ENCODE data around the gene AMFR.

The AMFR gene

DNA sequence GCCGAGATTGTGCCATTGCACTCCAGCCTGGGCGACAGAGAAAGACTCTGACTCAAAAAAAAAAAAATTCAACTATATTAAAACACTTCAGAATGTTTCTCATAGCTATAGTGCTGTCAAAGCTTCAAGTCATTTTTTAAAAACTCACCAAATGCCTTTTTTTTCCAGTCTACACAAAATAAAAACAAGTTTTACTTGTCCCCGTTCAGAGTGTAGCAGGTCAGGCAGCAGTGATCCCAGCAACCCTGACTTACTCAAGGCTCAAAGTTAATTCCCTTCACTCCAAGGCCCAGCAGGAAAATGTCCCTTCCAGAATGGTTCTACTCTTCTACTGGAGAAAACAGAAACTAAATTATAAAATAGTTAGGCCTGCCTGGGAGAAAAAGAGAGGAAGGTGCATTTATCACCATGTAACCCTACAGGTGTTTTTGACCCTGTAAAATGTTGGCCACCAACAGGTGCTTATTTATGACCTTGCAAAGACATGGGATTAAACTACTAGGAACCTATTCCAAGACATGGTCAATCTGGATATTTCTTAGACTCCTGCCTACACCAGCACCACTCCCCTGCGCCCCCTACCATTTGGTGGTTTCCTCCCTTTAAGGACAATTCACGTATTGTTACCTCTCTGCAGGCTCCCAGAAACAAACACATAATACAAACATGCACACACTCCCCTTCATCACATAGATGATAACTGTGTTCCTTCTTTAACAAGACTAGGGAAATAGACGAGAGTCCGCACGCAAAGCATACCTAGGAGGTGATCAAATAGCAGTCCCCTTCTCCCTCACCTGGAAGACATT lies 5.4 kb downstream of the AMFR start:
- H3K27me3 ChIP-seq (ENCODE audit: insufficient read depth, low read depth, severe bottlenecking): no peaks in the 10 kb centered on the region
- no peak overlapping the region for H3K27ac ChIP-seq
- DNase-seq: no peak
- H3K4me3 ChIP-seq (ENCODE audit: low read depth, low read length): no peak overlapping the region
- no peaks in the 10 kb centered on the region for H3K9me3 ChIP-seq (ENCODE audit: severe bottlenecking)
- TF ChIP-seq, protein P1, sequence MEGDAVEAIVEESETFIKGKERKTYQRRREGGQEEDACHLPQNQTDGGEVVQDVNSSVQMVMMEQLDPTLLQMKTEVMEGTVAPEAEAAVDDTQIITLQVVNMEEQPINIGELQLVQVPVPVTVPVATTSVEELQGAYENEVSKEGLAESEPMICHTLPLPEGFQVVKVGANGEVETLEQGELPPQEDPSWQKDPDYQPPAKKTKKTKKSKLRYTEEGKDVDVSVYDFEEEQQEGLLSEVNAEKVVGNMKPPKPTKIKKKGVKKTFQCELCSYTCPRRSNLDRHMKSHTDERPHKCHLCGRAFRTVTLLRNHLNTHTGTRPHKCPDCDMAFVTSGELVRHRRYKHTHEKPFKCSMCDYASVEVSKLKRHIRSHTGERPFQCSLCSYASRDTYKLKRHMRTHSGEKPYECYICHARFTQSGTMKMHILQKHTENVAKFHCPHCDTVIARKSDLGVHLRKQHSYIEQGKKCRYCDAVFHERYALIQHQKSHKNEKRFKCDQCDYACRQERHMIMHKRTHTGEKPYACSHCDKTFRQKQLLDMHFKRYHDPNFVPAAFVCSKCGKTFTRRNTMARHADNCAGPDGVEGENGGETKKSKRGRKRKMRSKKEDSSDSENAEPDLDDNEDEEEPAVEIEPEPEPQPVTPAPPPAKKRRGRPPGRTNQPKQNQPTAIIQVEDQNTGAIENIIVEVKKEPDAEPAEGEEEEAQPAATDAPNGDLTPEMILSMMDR (IDR thresholded peaks at IDR 0.05; ENCODE audit: low read depth, low read length): no peak
- H3K36me3 ChIP-seq: no peaks in the 10 kb centered on the region

DNA sequence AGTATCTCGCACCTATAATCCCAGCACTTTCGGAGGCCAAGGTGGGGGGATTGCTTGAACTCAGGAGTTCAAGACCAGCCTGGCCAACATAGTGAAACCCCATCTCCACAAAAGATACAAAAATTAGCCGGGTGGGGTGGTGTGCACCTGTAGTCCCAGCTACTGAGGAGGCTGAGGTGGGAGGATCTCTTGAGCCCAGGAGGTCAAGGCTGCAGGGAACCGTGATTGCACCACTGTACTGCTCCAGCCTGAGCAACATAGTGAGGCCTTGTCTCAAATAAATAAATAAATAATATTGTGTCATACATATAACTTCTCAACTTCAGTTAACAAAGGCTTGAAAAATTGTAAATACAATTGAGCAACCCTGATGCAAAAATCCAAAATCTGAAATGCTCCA lies 8.2 kb downstream of the AMFR start:
- Histone ChIP-seq H3K4me3 (ENCODE audit: low read depth, low read length) (no peak overlapping the region), H3K27ac (no peak overlapping the region), H3K9me3 (ENCODE audit: severe bottlenecking) (no peaks in the 10 kb centered on the region), H3K27me3 (ENCODE audit: insufficient read depth, low read depth, severe bottlenecking) (no peaks in the 10 kb centered on the region), H3K36me3 (peaks cover 9% of the 10 kb centered on the region)
- TF ChIP-seq, protein P1 (IDR thresholded peaks at IDR 0.05; ENCODE audit: low read depth, low read length): no peak
- no peak for DNase-seq

DNA sequence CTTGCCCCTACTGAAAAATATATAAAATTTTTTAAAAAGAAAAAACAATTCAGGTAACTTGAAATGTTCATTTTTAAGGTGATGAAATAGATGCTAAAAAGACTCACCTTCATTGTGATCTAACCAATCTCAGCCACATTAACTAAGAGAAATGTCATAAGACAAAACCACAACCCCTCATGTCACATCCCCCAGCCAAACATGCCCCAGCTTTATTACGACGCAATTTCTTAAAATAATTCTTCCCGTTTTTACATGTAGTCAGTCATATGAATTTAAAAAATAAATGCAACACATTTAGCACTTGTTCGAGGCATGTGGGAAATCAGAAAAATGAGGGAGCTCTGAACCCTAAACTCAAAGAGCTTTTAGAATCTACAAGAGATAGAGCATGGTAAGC lies 9.5 kb downstream of the AMFR start:
- Histone ChIP-seq H3K27me3 (ENCODE audit: insufficient read depth, low read depth, severe bottlenecking) (no peaks in the 10 kb centered on the region), H3K36me3 (peaks cover 19% of the 10 kb centered on the region), H3K27ac (no peak overlapping the region), H3K9me3 (ENCODE audit: severe bottlenecking) (no peaks in the 10 kb centered on the region), H3K4me3 (ENCODE audit: low read depth, low read length) (no peak overlapping the region)
- DNase-seq: no peak
- TF ChIP-seq, protein P1 (IDR thresholded peaks at IDR 0.05; ENCODE audit: low read depth, low read length): no peak

DNA sequence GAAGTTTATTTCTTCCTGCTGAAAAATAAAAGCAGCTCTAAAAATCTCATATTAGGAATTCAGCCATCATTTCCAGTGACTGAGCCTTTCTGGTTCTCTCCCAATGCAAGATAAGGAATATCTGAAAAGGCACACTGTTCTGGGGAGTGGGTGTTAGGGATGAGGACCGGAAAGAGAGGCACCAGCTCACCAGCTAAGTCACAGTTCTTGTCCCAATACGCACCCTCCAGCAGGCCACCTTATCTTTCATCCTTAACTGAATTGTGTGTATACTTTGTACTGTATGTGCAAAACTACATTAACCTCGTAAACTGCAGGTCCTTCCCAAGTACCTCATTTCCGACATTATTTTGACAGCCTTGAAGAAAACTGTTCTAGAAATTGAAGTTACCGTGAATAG lies 11.0 kb downstream of the AMFR start:
- no peak for DNase-seq
- Histone ChIP-seq H3K4me3 (ENCODE audit: low read depth, low read length) (no peak overlapping the region), H3K9me3 (ENCODE audit: severe bottlenecking) (no peaks in the 10 kb centered on the region), H3K27me3 (ENCODE audit: insufficient read depth, low read depth, severe bottlenecking) (no peaks in the 10 kb centered on the region), H3K36me3 (peaks cover 19% of the 10 kb centered on the region), H3K27ac (no peak overlapping the region)
- TF ChIP-seq, protein P1 (IDR thresholded peaks at IDR 0.05; ENCODE audit: low read depth, low read length): no peak

DNA sequence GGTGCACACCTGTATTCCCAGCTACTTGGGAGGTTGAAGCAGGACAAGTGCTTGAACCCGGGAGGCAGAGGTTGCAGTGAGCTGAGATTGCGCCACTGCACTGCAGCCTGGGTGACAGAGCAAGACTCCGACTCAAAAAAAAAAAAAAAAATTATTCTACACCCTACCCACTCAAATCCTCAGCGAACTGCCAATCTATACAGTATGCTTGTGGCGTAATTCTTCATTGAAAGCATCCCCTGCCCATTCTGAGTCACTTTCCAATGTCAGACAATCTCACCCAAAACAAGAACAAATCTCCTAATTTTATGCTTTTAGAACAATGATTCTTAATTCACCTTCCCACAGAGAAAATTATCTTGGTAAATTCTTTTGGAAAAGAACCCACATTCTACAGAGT lies 12.0 kb downstream of the AMFR start:
- Histone ChIP-seq H3K36me3 (peaks cover 24% of the 10 kb centered on the region), H3K4me3 (ENCODE audit: low read depth, low read length) (no peak overlapping the region), H3K9me3 (ENCODE audit: severe bottlenecking) (no peaks in the 10 kb centered on the region), H3K27ac (no peak overlapping the region), H3K27me3 (ENCODE audit: insufficient read depth, low read depth, severe bottlenecking) (no peaks in the 10 kb centered on the region)
- TF ChIP-seq, protein P1 (IDR thresholded peaks at IDR 0.05; ENCODE audit: low read depth, low read length): no peak
- DNase-seq: no peak

DNA sequence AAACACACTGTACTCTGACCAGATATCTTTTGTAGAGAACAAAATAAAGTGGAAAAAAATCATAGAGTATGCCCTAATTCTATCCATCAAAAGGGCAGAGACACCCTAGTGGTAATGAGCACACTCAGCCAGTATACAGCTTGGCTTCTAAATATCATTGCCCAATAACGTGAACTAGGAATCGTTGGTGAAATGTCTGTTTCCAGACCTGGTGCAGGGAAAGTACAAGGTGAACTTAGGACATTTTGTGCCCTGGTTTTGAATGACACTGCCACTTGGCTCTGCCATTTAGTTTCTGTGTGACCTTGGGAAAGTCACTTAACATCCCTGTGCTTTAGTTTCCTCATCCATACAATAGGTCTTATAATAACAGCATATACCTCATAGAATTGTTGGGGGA lies 13.7 kb downstream of the AMFR start:
- Histone ChIP-seq H3K36me3 (peaks cover 32% of the 10 kb centered on the region), H3K4me3 (ENCODE audit: low read depth, low read length) (no peak overlapping the region), H3K27me3 (ENCODE audit: insufficient read depth, low read depth, severe bottlenecking) (no peaks in the 10 kb centered on the region), H3K27ac (no peak overlapping the region), H3K9me3 (ENCODE audit: severe bottlenecking) (no peaks in the 10 kb centered on the region)
- no peak for DNase-seq
- TF ChIP-seq, protein P1 (IDR thresholded peaks at IDR 0.05; ENCODE audit: low read depth, low read length): no peak
